ENCODE data around the gene UQCC2. TPM values are rescaled to one million over a fixed set of nuclear protein-coding genes. Genes with fewer than 3 reads are reported as not detected.

Gene UQCC2
- total and polyA plus RNA-seq, 2 of the 8 experiments (the other 6 are each of a cell fraction or from before 2014, with no cell fraction given) = 52.1 to 104 TPM

DNA sequence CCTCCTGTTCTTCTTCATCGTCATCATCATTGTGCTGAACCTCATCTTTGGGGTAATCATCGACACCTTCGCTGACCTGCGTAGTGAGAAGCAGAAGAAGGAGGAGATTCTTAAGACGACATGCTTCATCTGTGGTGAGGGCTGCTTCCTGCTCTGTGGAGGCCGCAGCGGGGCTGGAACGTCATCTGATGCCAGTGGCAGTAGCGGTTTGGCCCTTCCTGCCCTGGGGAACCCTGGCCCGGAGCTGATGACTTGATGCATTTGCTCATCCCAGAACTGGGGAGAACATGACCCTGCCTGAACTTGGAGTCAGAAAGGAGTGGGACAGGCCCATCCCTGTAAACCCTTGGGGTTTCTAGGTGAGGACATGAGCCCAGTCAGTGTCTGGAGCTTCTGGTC, 18.7 kb downstream of the UQCC2 start (continued):
- TF ChIP-seq, protein P1, sequence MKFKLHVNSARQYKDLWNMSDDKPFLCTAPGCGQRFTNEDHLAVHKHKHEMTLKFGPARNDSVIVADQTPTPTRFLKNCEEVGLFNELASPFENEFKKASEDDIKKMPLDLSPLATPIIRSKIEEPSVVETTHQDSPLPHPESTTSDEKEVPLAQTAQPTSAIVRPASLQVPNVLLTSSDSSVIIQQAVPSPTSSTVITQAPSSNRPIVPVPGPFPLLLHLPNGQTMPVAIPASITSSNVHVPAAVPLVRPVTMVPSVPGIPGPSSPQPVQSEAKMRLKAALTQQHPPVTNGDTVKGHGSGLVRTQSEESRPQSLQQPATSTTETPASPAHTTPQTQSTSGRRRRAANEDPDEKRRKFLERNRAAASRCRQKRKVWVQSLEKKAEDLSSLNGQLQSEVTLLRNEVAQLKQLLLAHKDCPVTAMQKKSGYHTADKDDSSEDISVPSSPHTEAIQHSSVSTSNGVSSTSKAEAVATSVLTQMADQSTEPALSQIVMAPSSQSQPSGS (IDR thresholded peaks at IDR 0.05; ENCODE audit: low read length) = no peak
